ENCODE measurements around the gene GSDME. TPM values are rescaled to one million over a fixed set of nuclear protein-coding genes. Genes with fewer than 3 reads are reported as not detected.

The GSDME gene
- total and polyA plus RNA-seq, 12 donors = 2.6 to 70.6 (median 6.3) TPM

DNA sequence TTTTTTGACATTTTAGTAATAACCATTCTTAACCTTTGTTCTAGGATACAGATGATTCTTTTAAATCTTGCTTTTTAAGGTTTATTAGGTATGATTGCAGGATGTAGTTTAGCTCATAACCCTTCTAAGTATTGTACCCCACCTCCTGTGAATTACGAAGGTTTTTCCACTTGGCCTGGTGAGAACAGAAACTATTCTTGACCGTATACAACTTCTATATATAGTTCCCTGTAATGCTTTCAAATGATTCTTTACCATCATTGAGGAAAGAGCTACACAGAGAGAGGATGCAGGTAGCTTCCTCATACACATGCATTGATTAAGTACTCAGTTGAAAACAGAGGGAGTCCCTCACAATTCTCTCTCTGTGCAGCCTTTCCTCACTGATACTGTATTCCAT is 97.8 kb downstream of the GSDME start:
- H3K4me1 ChIP-seq (replicated peaks in 1 of 2) = no peaks in the 10 kb centered on the region
- no peaks in the 10 kb centered on the region for H3K9me3 ChIP-seq (replicated peaks in 1 of 3)
- intact Hi-C loops (cut with DNase I) = no loop called here
- no peaks in the 10 kb centered on the region for H3K27me3 ChIP-seq
- no peak for DNase-seq
- no peaks in the 10 kb centered on the region for H3K36me3 ChIP-seq (replicated peaks in 1 of 2)
- no peak overlapping the region for H3K27ac ChIP-seq
- WGBS, 4 donors = 89 to 94% (median 92%) methylated on average over 2 of the region's 2 CpGs
- no peak for TF ChIP-seq POLR2A (IDR thresholded peaks at IDR 0.05)
- TF ChIP-seq, protein P1, sequence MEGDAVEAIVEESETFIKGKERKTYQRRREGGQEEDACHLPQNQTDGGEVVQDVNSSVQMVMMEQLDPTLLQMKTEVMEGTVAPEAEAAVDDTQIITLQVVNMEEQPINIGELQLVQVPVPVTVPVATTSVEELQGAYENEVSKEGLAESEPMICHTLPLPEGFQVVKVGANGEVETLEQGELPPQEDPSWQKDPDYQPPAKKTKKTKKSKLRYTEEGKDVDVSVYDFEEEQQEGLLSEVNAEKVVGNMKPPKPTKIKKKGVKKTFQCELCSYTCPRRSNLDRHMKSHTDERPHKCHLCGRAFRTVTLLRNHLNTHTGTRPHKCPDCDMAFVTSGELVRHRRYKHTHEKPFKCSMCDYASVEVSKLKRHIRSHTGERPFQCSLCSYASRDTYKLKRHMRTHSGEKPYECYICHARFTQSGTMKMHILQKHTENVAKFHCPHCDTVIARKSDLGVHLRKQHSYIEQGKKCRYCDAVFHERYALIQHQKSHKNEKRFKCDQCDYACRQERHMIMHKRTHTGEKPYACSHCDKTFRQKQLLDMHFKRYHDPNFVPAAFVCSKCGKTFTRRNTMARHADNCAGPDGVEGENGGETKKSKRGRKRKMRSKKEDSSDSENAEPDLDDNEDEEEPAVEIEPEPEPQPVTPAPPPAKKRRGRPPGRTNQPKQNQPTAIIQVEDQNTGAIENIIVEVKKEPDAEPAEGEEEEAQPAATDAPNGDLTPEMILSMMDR (IDR thresholded peaks at IDR 0.05) = no peak
- no peak overlapping the region for H3K4me3 ChIP-seq

DNA sequence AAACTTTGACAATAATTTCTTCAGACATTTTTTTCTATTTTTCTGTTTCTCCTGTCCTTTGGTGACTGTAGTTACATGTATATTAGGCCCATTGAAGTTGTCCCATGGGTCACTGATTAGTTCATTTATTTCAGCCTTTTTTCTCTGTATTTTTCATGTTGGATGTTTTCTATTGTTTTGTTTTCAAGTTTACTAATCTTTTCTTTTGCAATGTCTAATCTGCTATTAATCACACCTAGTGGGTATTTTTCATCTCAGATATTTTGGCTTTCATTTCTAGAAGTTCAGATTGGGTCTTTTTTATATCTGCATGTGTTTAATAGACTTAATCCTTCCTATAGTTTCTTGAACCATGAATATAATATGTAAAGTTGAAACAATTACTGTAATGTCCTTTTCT is 99.3 kb downstream of the GSDME start:
- no peaks in the 10 kb centered on the region for H3K9me3 ChIP-seq (replicated peaks in 1 of 3)
- no peaks in the 10 kb centered on the region for H3K36me3 ChIP-seq (replicated peaks in 1 of 2)
- no peaks in the 10 kb centered on the region for H3K27me3 ChIP-seq
- no peak overlapping the region for H3K27ac ChIP-seq
- H3K4me1 ChIP-seq (replicated peaks in 1 of 2) = peaks cover 0 to 7% of the 10 kb centered on the region in 2 donors
- DNase-seq = no peak
- no peak overlapping the region for H3K4me3 ChIP-seq
- intact Hi-C loops (cut with DNase I) = no loop called here
- no peak for TF ChIP-seq POLR2A (IDR thresholded peaks at IDR 0.05)
- TF ChIP-seq, protein P1 (IDR thresholded peaks at IDR 0.05) = no peak

DNA sequence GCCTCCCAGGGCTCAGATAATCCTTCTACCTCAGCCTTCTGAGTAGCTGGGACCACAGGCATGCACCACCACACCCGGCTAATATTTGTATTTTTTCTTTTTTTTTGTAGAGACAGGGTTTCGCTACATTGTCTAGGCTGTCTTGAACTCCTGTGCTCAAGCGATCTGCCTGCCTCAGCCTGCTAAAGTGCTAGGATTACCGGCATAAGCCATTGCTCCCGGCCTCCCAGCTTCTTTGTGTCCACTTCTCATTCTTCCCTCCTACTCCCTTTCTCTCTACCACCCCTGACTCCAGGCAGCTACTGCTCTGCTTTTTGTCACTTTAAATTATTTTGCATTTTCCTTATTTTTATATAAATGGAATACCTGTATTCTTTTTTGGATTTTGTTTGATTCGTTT is 100.7 kb downstream of the GSDME start:
- no peaks in the 10 kb centered on the region for H3K27me3 ChIP-seq
- no peak overlapping the region for H3K4me3 ChIP-seq
- intact Hi-C loops (cut with DNase I) = no loop called here
- no peak overlapping the region for H3K27ac ChIP-seq
- no peak for DNase-seq
- H3K4me1 ChIP-seq (replicated peaks in 1 of 2) = peaks cover 0 to 7% of the 10 kb centered on the region in 2 donors
- H3K9me3 ChIP-seq (replicated peaks in 1 of 3) = no peaks in the 10 kb centered on the region
- 89 to 95% (median 93%) methylated on average over 6 of the region's 6 CpGs for WGBS, 4 donors
- H3K36me3 ChIP-seq (replicated peaks in 1 of 2) = no peaks in the 10 kb centered on the region
- TF ChIP-seq, protein P1 (IDR thresholded peaks at IDR 0.05) = no peak
- TF ChIP-seq POLR2A (IDR thresholded peaks at IDR 0.05) = no peak

DNA sequence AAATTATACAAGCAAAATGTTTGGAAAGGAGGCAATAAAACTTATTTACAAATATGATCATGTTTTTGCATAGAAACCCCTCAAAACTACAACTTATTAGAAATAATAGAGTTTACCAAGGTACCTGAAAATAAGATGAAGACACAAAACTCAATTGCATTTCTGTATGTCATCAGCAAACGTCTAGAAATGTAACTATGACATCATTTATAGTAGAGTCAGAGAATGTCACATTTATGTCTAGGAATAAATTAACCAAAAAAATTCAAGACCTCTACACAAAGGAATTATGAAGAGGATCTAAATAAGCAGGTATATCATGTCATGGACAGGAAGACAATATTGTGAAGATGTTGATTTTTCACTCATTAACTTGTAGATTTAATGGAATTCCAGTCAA is 103.0 kb downstream of the GSDME start:
- intact Hi-C loops (cut with DNase I) = no loop called here
- DNase-seq = no peak
- Histone ChIP-seq H3K4me1 (replicated peaks in 1 of 2) (peaks cover 0 to 7% of the 10 kb centered on the region in 2 donors), H3K27me3 (no peaks in the 10 kb centered on the region), H3K4me3 (no peak overlapping the region), H3K27ac (no peak overlapping the region), H3K36me3 (replicated peaks in 1 of 2) (no peaks in the 10 kb centered on the region), H3K9me3 (replicated peaks in 1 of 3) (no peaks in the 10 kb centered on the region)
- 67 to 85% (median 76%) methylated on average over 1 of the region's 1 CpG for WGBS, 4 donors
- TF ChIP-seq, protein P1 (IDR thresholded peaks at IDR 0.05) = no peak
- TF ChIP-seq POLR2A (IDR thresholded peaks at IDR 0.05) = no peak
